ENCODE measurements around the gene MAP3K12.
A peak's percentile ranks its signal among the peaks of the same experiment; 100 is the strongest.
"Not testable (repeated sequence)": the region's sequence is repeated elsewhere in the genome, so short reads cannot be mapped to it uniquely, and the experiment has no call there.

The MAP3K12 gene

GRCh38 chr12:53483979-53484377 lies 15.3 kb downstream of the MAP3K12 start:
- ChIA-PET POLR2A (interaction anchor here (1.2 to 3.6 kb wide), 2 partner anchors 8 to 16 kb away, joined by 4 to 17 read pairs; partner anchors contain the start of gene MAP3K12), CTCF (interaction anchor here (3.6 kb wide), 1 partner anchor 9 kb away, joined by 19 read pairs; no protein-coding TSS in a partner anchor)
- no peak for TF ChIP-seq CTCF (IDR thresholded peaks at IDR 0.05; ENCODE audit: insufficient read depth, low read length, missing control alignments)

GRCh38 chr12:53483225-53483978 lies 15.9 kb downstream of the MAP3K12 start:
- ChIA-PET POLR2A (interaction anchor here (1.2 to 3.6 kb wide), 3 partner anchors 8 to 16 kb away, joined by 3 to 17 read pairs (median 4); partner anchors contain the start of gene MAP3K12), CTCF (interaction anchor here (1.5 to 3.6 kb wide), 2 partner anchors 9 to 19 kb away, joined by 3 to 19 read pairs; no protein-coding TSS in a partner anchor)
- DNase-seq (ENCODE audit: low read depth, low spot score), result no peak

More at GRCh38 chr12:53483979-53484377, 15.3 kb downstream of the MAP3K12 start:
- H3K4me3 ChIP-seq (ENCODE audit: low read depth, low read length), result no peak overlapping the region
- DNase-seq (ENCODE audit: low read depth, low spot score), result no peak

GRCh38 chr12:53482626-53483168 lies 16.6 kb downstream of the MAP3K12 start:
- no peak for TF ChIP-seq CTCF (IDR thresholded peaks at IDR 0.05; ENCODE audit: insufficient read depth, low read length, missing control alignments)
- ChIA-PET POLR2A (interaction anchor here (1.2 to 3.6 kb wide), 6 partner anchors 9 to 24 kb away, joined by 3 to 17 read pairs (median 5); partner anchors contain the start of genes MAP3K12 and TARBP2), CTCF (interaction anchor here (0.9 to 11.2 kb wide), 7 partner anchors 9 to 162 kb away, joined by 3 to 99 read pairs (median 3); partner anchors contain the start of genes AAAS and NPFF)
- H3K4me3 ChIP-seq (ENCODE audit: low read depth, low read length), result no peak overlapping the region
- DNase-seq (ENCODE audit: low read depth, low spot score), result no peak

More at GRCh38 chr12:53483225-53483978, 15.9 kb downstream of the MAP3K12 start:
- no peak for TF ChIP-seq CTCF (IDR thresholded peaks at IDR 0.05; ENCODE audit: insufficient read depth, low read length, missing control alignments)
- no peak overlapping the region for H3K4me3 ChIP-seq (ENCODE audit: low read depth, low read length)

GRCh38 chr12:53481939-53482586 lies 17.2 kb downstream of the MAP3K12 start:
- peak; percentile 12 for TF ChIP-seq CTCF (IDR thresholded peaks at IDR 0.05; ENCODE audit: insufficient read depth, low read length, missing control alignments)
- ChIA-PET CTCF (interaction anchor here (0.7 to 11.2 kb wide), 11 partner anchors 8 to 161 kb away, joined by 3 to 99 read pairs (median 4); partner anchors contain the start of genes AAAS and NPFF), POLR2A (interaction anchor here (1.2 to 3.6 kb wide), 6 partner anchors 10 to 24 kb away, joined by 3 to 17 read pairs (median 5); partner anchors contain the start of gene TARBP2)
- DNase-seq (ENCODE audit: low read depth, low spot score), result no peak
- H3K4me3 ChIP-seq (ENCODE audit: low read depth, low read length), result no peak overlapping the region

GRCh38 chr12:53481458-53481857 lies 17.8 kb downstream of the MAP3K12 start:
- DNase-seq (ENCODE audit: low read depth, low spot score), result not testable (repeated sequence)
- POLR2A ChIA-PET, result interaction anchor here (1.2 to 3.6 kb wide), 5 partner anchors 10 to 25 kb away, joined by 4 to 17 read pairs (median 6); partner anchors contain the start of gene TARBP2

More at GRCh38 chr12:53481458-53481857, 17.8 kb downstream of the MAP3K12 start:
- H3K4me3 ChIP-seq (ENCODE audit: low read depth, low read length), result not testable (repeated sequence)
- CTCF ChIA-PET, result interaction anchor here (0.7 to 11.2 kb wide), 9 partner anchors 11 to 160 kb away, joined by 3 to 99 read pairs (median 4); partner anchors contain the start of genes AAAS and NPFF

All from AG04449 (cell line).